ENCODE data around the gene DPP9.
A peak's percentile ranks its signal among the peaks of the same experiment; 100 is the strongest.

Gene DPP9

GRCh38 chr19:4653793-4654436 is 69.7 kb downstream of the DPP9 start:
- no peak for DNase-seq

GRCh38 chr19:4652075-4652474 is 71.6 kb downstream of the DPP9 start:
- no peak for DNase-seq

GRCh38 chr19:4650159-4650558 is 73.5 kb downstream of the DPP9 start:
- no peak for DNase-seq

GRCh38 chr19:4649392-4650047 is 74.1 kb downstream of the DPP9 start:
- DNase-seq = no peak

- no peak for DNase-seq
These were observed 75.7 kb downstream of the DPP9 start for GRCh38 chr19:4647676-4648644.

GRCh38 chr19:4645718-4646117 is 77.9 kb downstream of the DPP9 start:
- no peak for DNase-seq

GRCh38 chr19:4642625-4643024 is 81.0 kb downstream of the DPP9 start:
- DNase-seq = no peak

- no peak for DNase-seq
These were observed 82.5 kb downstream of the DPP9 start for GRCh38 chr19:4641132-4641531.

- DNase-seq = no peak
These were observed 83.2 kb downstream of the DPP9 start for GRCh38 chr19:4640247-4641000.

GRCh38 chr19:4639531-4640246 is 84.0 kb downstream of the DPP9 start:
- DNase-seq = no peak

- DNase-seq = peak; percentile 97
These were observed 84.7 kb downstream of the DPP9 start, which contains the start of gene TNFAIP8L1 for GRCh38 chr19:4638828-4639530. TSS of gene TNFAIP8L1 (plus strand) at chr19:4639516. CDS start at chr19:4651870, 12,354 bp downstream.

GRCh38 chr19:4638317-4638716 is 85.3 kb downstream of the DPP9 start:
- DNase-seq = no peak

- no peak for DNase-seq
These were observed 86.9 kb downstream of the DPP9 start for GRCh38 chr19:4636761-4637160.

- peak; percentile 66 for DNase-seq
These were observed 87.4 kb downstream of the DPP9 start for GRCh38 chr19:4636151-4636717.

- DNase-seq = no peak
These were observed 87.9 kb downstream of the DPP9 start for GRCh38 chr19:4635754-4636116.

- peak; percentile 21 for DNase-seq
These were observed 90.3 kb downstream of the DPP9 start for GRCh38 chr19:4633140-4633967.
